ENCODE measurements around the gene RAB3A. TPM values are rescaled to one million over a fixed set of nuclear protein-coding genes. Genes with fewer than 3 reads are reported as not detected.
A peak's percentile ranks its signal among the peaks of the same experiment; 100 is the strongest.

RAB3A gene
- total and polyA plus RNA-seq, 9 of the 15 experiments (the other 6 are each of a cell fraction or from before 2014, with no cell fraction given): 0.17 to 5.1 (median 0.90) TPM; not detected in 1

DNA sequence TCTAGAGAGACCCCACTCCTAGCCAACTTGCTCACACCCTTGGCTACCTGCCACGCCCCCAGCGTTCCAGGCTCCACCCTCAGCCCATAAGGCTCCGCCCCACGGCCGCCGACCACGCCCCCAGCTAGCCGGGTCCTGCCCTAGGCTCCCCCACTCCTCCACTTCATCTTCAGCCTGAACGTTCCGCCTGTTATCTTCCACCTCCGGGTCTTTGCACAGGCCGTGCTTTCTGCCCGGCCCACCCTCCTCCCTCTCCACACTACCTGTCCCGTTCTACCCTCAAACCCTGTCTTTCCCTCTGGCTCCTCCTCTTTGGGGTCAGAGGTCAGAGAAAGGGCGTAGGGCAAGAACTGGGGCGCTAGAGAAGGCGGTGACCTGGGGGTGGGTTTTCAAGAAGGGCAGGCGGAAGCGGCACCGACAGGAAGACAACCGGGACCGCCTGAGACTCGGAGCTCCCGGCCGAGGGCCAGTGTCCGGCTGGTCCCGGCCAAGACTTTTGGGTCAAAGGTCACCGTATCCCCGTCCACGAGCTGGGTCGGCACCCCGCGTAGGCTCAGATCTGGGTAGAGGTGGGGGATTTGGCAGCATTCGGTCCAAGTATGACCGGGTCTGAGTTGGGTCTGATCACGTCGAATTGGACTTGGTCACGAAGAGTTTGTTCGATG lies 20.1 kb upstream of the RAB3A start (continued):
- TF ChIP-seq JUND (IDR thresholded peaks at IDR 0.05; ENCODE audit: borderline replicate concordance, low read depth, low read length) (peak; percentile 67; the same call in 1 of the 2 replicates), JUND (tag; IDR thresholded peaks at IDR 0.05; ENCODE audit: borderline replicate concordance, low read depth, low read length) (no peak), EZH2 (IDR thresholded peaks at IDR 0.05; ENCODE audit: borderline replicate concordance, low read depth, low read length) (no peak), POLR2G (IDR thresholded peaks at IDR 0.05; ENCODE audit: low read depth, low read length) (peak; percentile 80), HCFC1 (IDR thresholded peaks at IDR 0.05; ENCODE audit: low read depth, low read length) (peak; percentile 61; the same call in 1 of the 2 replicates), BCOR (IDR thresholded peaks at IDR 0.05) (peak; percentile 91), TRIM28 (IDR thresholded peaks at IDR 0.05) (peak; percentile 71), MEF2A (IDR thresholded peaks at IDR 0.05; ENCODE audit: control insufficient read depth, low read depth, low read length) (0 out of 2 replicates have a peak, but pooled peaks have one; percentile 8), ZNF140 (CRISPR knock-in tag; IDR thresholded peaks at IDR 0.05) (no peak), HEY1 (CRISPR knock-in tag; IDR thresholded peaks at IDR 0.05; ENCODE audit: borderline replicate concordance) (no peak), ETV5 (CRISPR knock-in tag; IDR thresholded peaks at IDR 0.05; ENCODE audit: low read depth) (peak; percentile 55; the same call in 1 of the 2 replicates), SOX6 (IDR thresholded peaks at IDR 0.05) (peak; percentile 68; the same call in 1 of the 2 replicates), CHD2 (IDR thresholded peaks at IDR 0.05; ENCODE audit: low read depth, low read length) (0 out of 2 replicates have a peak, but pooled peaks have one; percentile 28), SUPT5H (IDR thresholded peaks at IDR 0.05) (peak; percentile 71), MAFK (IDR thresholded peaks at IDR 0.05; ENCODE audit: low read length) (no peak; the same call in 1 of the 2 replicates), POU5F1 (IDR thresholded peaks at IDR 0.05; ENCODE audit: borderline replicate concordance, low read depth, low read length, partially characterized antibody) (no peak), ZNF408 (CRISPR knock-in tag; IDR thresholded peaks at IDR 0.05; ENCODE audit: low read depth) (no peak), GTF2E2 (tag; IDR thresholded peaks at IDR 0.05) (no peak), ZFP36 (IDR thresholded peaks at IDR 0.05; ENCODE audit: low read depth, low read length, partially characterized antibody) (peak; percentile 24)
- TF ChIP-seq, protein P1, sequence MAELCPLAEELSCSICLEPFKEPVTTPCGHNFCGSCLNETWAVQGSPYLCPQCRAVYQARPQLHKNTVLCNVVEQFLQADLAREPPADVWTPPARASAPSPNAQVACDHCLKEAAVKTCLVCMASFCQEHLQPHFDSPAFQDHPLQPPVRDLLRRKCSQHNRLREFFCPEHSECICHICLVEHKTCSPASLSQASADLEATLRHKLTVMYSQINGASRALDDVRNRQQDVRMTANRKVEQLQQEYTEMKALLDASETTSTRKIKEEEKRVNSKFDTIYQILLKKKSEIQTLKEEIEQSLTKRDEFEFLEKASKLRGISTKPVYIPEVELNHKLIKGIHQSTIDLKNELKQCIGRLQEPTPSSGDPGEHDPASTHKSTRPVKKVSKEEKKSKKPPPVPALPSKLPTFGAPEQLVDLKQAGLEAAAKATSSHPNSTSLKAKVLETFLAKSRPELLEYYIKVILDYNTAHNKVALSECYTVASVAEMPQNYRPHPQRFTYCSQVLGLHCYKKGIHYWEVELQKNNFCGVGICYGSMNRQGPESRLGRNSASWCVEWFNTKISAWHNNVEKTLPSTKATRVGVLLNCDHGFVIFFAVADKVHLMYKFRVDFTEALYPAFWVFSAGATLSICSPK (IDR thresholded peaks at IDR 0.05; ENCODE audit: borderline replicate concordance): 0 out of 2 replicates have a peak, but pooled peaks have one; percentile 67
- TF ChIP-seq, protein P2, sequence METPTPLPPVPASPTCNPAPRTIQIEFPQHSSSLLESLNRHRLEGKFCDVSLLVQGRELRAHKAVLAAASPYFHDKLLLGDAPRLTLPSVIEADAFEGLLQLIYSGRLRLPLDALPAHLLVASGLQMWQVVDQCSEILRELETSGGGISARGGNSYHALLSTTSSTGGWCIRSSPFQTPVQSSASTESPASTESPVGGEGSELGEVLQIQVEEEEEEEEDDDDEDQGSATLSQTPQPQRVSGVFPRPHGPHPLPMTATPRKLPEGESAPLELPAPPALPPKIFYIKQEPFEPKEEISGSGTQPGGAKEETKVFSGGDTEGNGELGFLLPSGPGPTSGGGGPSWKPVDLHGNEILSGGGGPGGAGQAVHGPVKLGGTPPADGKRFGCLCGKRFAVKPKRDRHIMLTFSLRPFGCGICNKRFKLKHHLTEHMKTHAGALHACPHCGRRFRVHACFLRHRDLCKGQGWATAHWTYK (CRISPR knock-in tag; IDR thresholded peaks at IDR 0.05): no peak
